GM12878 (cell line): ENCODE measurements around the gene ZNF276. TPM values are rescaled to one million over a fixed set of nuclear protein-coding genes. Genes with fewer than 3 reads are reported as not detected.

Experiments used
- ATAC-seq: fragments of 200-7000 bp; cut with Tn5 transposase; 3 replicates; pipeline ENCODE4 v1.9.1; 2020; ENCODE audit warnings: mild to moderate bottlenecking, moderate library complexity
- BruUV-seq: library from RNA; stranded (reverse); fragments of 400-500 nt; replicated peaks from 2 replicates; lab custom pipeline; 2021; lab: Mats Ljungman, UMichigan
- CTCF ChIA-PET: fragments of 300-600 bp; sonication (Branson Sonifier 250); formaldehyde crosslinking; extraction: SDS; loops from one replicate; lab custom pipeline; 2021; ENCODE audit warnings: inconsistent platforms; lab: Yijun Ruan, JAX
- POLR2A ChIA-PET: fragments of 350-600 bp; formaldehyde crosslinking; extraction: SDS; loops from one replicate; lab custom pipeline; 2021; ENCODE audit warnings: inconsistent platforms; lab: Charles Lee
- RAD21 ChIA-PET: fragments of 300-600 bp; sonication (Branson Sonifier 250); formaldehyde crosslinking; loops from one replicate; lab custom pipeline; 2023; ENCODE audit warnings: antibody characterized with exemption; ENCODE audit not compliant: unreplicated experiment; lab: Charles Lee
- SMC1A ChIA-PET: fragments of 300-600 bp; sonication (Branson Sonifier 250); formaldehyde crosslinking; loops from one replicate; lab custom pipeline; 2023; ENCODE audit not compliant: unreplicated experiment, uncharacterized antibody; lab: Charles Lee
- DNase-seq: peaks from one replicate; pipeline ENCODE4 v3.0.0-alpha.2; 2011; ENCODE audit warnings: low read depth, low spot score
- FAIRE-seq: peaks from 3 replicates; lab custom pipeline; 2011; peaks lifted over from hg19 to GRCh38; lab: Jason Lieb, UNC
- H2AFZ ChIP-seq: 2 replicates; pipeline ENCODE4 v1.6.0; 2011; ENCODE audit warnings: low read depth, low read length, control low read depth; ENCODE audit not compliant: control insufficient read depth
- H3K27ac ChIP-seq: 2 replicates; pipeline ENCODE4 v1.5.1; 2011; ENCODE audit warnings: control low read depth; ENCODE audit not compliant: control insufficient read depth, insufficient read depth
- H3K27me3 ChIP-seq, 2 experiments: replicated peaks in 1 of 2; 2 replicates each; pipeline versions ENCODE4 v1.6.0 to v1.6.1; 2011; ENCODE audit warnings: low read length in 1 of 2; ENCODE audit not compliant: control insufficient read depth in 2 of 2, insufficient read depth in 2 of 2
- H3K36me3 ChIP-seq, 2 experiments: 2 replicates each; pipeline ENCODE4 v1.5.1; 2011; ENCODE audit warnings: low read length in 1 of 2; ENCODE audit not compliant: control insufficient read depth in 2 of 2, insufficient read depth in 2 of 2
- H3K4me1 ChIP-seq: 2 replicates; pipeline ENCODE4 v1.6.1; 2011; ENCODE audit warnings: mild to moderate bottlenecking, low read length, moderate library complexity, mixed read lengths; ENCODE audit not compliant: control insufficient read depth, insufficient read depth
- H3K4me2 ChIP-seq: 2 replicates; pipeline ENCODE4 v1.6.0; 2011; ENCODE audit warnings: control low read depth; ENCODE audit not compliant: control insufficient read depth, insufficient read depth
- H3K4me3 ChIP-seq: fragments of 200-600 bp; sonication (generic); 2 replicates; pipeline ENCODE4 v1.5.1; 2016
- H3K79me2 ChIP-seq: 2 replicates; pipeline ENCODE4 v1.6.0; 2011; ENCODE audit warnings: low read length; ENCODE audit not compliant: control insufficient read depth, insufficient read depth
- H3K9ac ChIP-seq: 2 replicates; pipeline ENCODE4 v1.8.0; 2011; ENCODE audit warnings: low read length, control low read depth, mixed read lengths; ENCODE audit not compliant: control insufficient read depth, insufficient read depth
- H3K9me3 ChIP-seq: replicated peaks from 3 replicates; pipeline ENCODE4 v1.5.1; 2011; ENCODE audit warnings: mild to moderate bottlenecking, low read length; ENCODE audit not compliant: control insufficient read depth, insufficient read depth
- H4K20me1 ChIP-seq: 2 replicates; pipeline ENCODE4 v1.6.0; 2011; ENCODE audit not compliant: control insufficient read depth, insufficient read depth
- BHLHE40 ChIP-seq, 2 experiments: fragments of 450-650 bp in 1 of 2; IDR thresholded peaks; 2 replicates each; pipeline ENCODE4 v1.6.1; 2011 to 2017; ENCODE audit warnings: low read depth in 2 of 2, borderline replicate concordance in 1 of 2, improper control_type of control experiment in 1 of 2, low read length in 1 of 2, mild to moderate bottlenecking in 1 of 2
- CBX5 ChIP-seq: sonication (generic); IDR thresholded peaks from 2 replicates; pipeline ENCODE4 v1.6.1; 2016; ENCODE audit warnings: low read depth, moderate library complexity, mild to moderate bottlenecking, inconsistent platforms
- CEBPZ ChIP-seq: fragments of 150-350 bp; IDR thresholded peaks from 2 replicates; pipeline ENCODE4 v1.6.1; 2016; ENCODE audit warnings: low read depth, low read length
- DPF2 ChIP-seq: fragments of 450-650 bp; IDR thresholded peaks from 2 replicates; pipeline ENCODE4 v1.6.1; 2017; ENCODE audit warnings: mild to moderate bottlenecking
- FOS ChIP-seq: IDR thresholded peaks from 3 replicates; pipeline ENCODE4 v1.6.1; 2011; ENCODE audit warnings: borderline replicate concordance; ENCODE audit not compliant: insufficient read length; ENCODE audit errors: extremely low read depth
- HCFC1 ChIP-seq: fragments of 150-350 bp; IDR thresholded peaks from 2 replicates; pipeline ENCODE4 v1.6.1; 2014; ENCODE audit warnings: low read length
- IRF4 ChIP-seq: IDR thresholded peaks from 2 replicates; pipeline ENCODE4 v1.6.1; 2011; ENCODE audit warnings: low read depth, low read length
- JUND ChIP-seq: IDR thresholded peaks from 2 replicates; pipeline ENCODE4 v1.6.1; 2012; ENCODE audit warnings: low read depth, mild to moderate bottlenecking, low read length, improper control_type of control experiment, moderate library complexity
- MYB ChIP-seq: fragments of 150-350 bp; IDR thresholded peaks from 2 replicates; pipeline ENCODE4 v1.6.1; 2014; ENCODE audit warnings: mild to moderate bottlenecking, low read depth, low read length, borderline replicate concordance
- SRF ChIP-seq, 2 experiments: IDR thresholded peaks; 2 replicates each; pipeline ENCODE4 v1.6.1; 2011; ENCODE audit warnings: low read depth in 2 of 2, low read length in 2 of 2, mild to moderate bottlenecking in 1 of 2, moderate library complexity in 1 of 2
- STAT3 ChIP-seq: IDR thresholded peaks from 2 replicates; pipeline ENCODE4 v1.6.1; 2011; ENCODE audit warnings: low read depth, low read length, improper control_type of control experiment
- ZBTB40 ChIP-seq: fragments of 450-650 bp; IDR thresholded peaks from 2 replicates; pipeline ENCODE4 v1.6.1; 2016; ENCODE audit warnings: mild to moderate bottlenecking, moderate library complexity, borderline replicate concordance
- ZZZ3 ChIP-seq: IDR thresholded peaks from 2 replicates; pipeline ENCODE4 v1.6.1; 2011; ENCODE audit warnings: low read depth; ENCODE audit not compliant: control insufficient read depth, insufficient read length
- WGBS: methylation state at CpG from one replicate; pipeline ENCODE4 v1.1.6; 2016; ENCODE audit warnings: low lambda C conversion rate; ENCODE audit not compliant: insufficient replicate concordance, insufficient coverage; ENCODE audit errors: missing lambda C conversion rate; 5-methylcytosine and 5-hydroxymethylcytosine counted together
- in situ Hi-C: fragments of 300-500 bp; cut with MboI; formaldehyde crosslinking; loops from 9 replicates; pipeline ENCODE4 v1.14.3; 2018; ENCODE audit warnings: mixed read lengths
- intact Hi-C: fragments of 100-400 bp; cut with micrococcal nuclease; formaldehyde crosslinking; loops from one replicate; pipeline ENCODE4 v1.14.2; 2022; ENCODE audit not compliant: unreplicated experiment
- polyA plus RNA-seq, 11 experiments: library from polyadenylated mRNA; depleted of rRNA in 4 of 11; unstranded in 6 of 11; stranded (reverse) in 5 of 11; fragments of >200 nt; fragmentation: Nextera tagmentation in 4 of 11; fragmentation: Illumina TruSeq in 1 of 11; extraction: Ambion mirVana in 4 of 11; extraction: Trizol in 1 of 11; gene quantifications; 1 replicate in 1 of 11; 2 replicates in 10 of 11; pipeline versions ENCODE4 v1.2.1 to v1.2.3, GENCODE V29; 2011 to 2016; ENCODE audit warnings: inconsistent platforms in 2 of 11, missing spikeins in 2 of 11, low read depth in 1 of 11
- total RNA-seq, 4 experiments: library from RNA; depleted of rRNA in 3 of 4; stranded (reverse); fragments of >200 nt in 3 of 4; fragmentation: Illumina TruSeq in 1 of 4; extraction: Trizol in 1 of 4; gene quantifications; 2 replicates each; pipeline versions ENCODE4 v1.2.1 to v1.2.3, GENCODE V29; 2013 to 2021

Gene ZNF276
- total and polyA plus RNA-seq, 10 of the 15 experiments (the other 5 are each of a cell fraction or from before 2014, with no cell fraction given), result 0.27 to 22.7 (median 8.7) TPM

DNA sequence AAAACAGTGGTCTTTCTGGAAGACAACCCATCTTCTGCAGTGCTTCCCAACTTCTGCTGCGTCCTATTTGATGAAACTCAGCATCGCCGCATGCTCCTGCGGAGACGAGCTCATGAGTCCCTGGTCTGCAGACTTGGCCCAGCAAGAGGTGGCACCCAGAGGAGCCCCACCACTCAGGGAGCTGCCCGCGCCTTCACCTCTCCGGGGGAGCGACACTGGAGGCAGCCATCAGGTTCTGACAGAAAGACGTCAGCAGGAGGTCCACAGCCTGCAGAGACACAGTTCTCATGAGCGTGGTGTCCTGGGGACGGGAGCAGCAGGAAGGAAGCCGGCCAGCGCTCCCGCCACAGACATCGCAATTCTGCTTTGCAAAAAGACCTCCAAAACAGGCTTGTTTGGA, 49.0 kb downstream of the ZNF276 start (continued):
- TF ChIP-seq ZBTB40, result no peak
- no peak for TF ChIP-seq HCFC1

- DNase-seq (no peak), ATAC-seq (no peak), FAIRE-seq (no peak)
- H3K9ac ChIP-seq, result no peak overlapping the region
- H3K4me1 ChIP-seq, result no peaks in the 10 kb centered on the region
- intact Hi-C loops (no loop called here), in situ Hi-C loops (no loop called here)
- BruUV-seq, result no TSS peak
- no peak overlapping the region for H2AFZ ChIP-seq
- 96% methylated on average over 13 of the region's 13 CpGs for WGBS
- H3K4me3 ChIP-seq, result no peak overlapping the region
- peaks cover 20 to 34% of the 10 kb centered on the region in 2 experiments for H3K36me3 ChIP-seq
- ChIA-PET SMC1A (interaction anchor here (1.3 kb wide), 1 partner anchor 18 kb away, joined by 4 read pairs; no protein-coding TSS in a partner anchor), RAD21 (no interaction called here), CTCF (no interaction called here), POLR2A (interaction anchor here (0.7 kb wide), 1 partner anchor 42 kb away, joined by 5 read pairs; no protein-coding TSS in a partner anchor)
- H4K20me1 ChIP-seq, result no peaks in the 10 kb centered on the region
- no peaks in the 10 kb centered on the region for H3K27me3 ChIP-seq
- no peaks in the 10 kb centered on the region for H3K79me2 ChIP-seq
- H3K9me3 ChIP-seq, result no peaks in the 10 kb centered on the region
- H3K4me2 ChIP-seq, result no peak overlapping the region
- no peak overlapping the region for H3K27ac ChIP-seq
- TF ChIP-seq JUND, result no peak
- TF ChIP-seq BHLHE40 (IDR thresholded peaks at IDR 0.05; ENCODE audit: borderline replicate concordance in 1 of 2, low read depth in 2 of 2, low read length in 1 of 2), result no peak
- no peak for TF ChIP-seq SRF (IDR thresholded peaks at IDR 0.05; ENCODE audit: low read depth in 2 of 2, low read length in 2 of 2)
- no peak for TF ChIP-seq CBX5
- TF ChIP-seq ZZZ3, result no peak
- TF ChIP-seq DPF2, result no peak
- no peak for TF ChIP-seq CEBPZ
- no peak for TF ChIP-seq MYB
- no peak for TF ChIP-seq STAT3
- TF ChIP-seq IRF4, result no peak
- TF ChIP-seq FOS, result no peak
These were observed 53.9 kb downstream of the ZNF276 start for GRCh38 chr16:89775223-89775622.
